22Rv1 (cell line): ENCODE data around the gene ENTREP3.

Experiments
- CTCF ChIP-seq: fragments of 450-650 bp; IDR thresholded peaks from 2 replicates; pipeline ENCODE4 v1.5.1; 2017; ENCODE audit warnings: mild to moderate bottlenecking
- ZFX ChIP-seq: fragments of 450-650 bp; IDR thresholded peaks from 2 replicates; pipeline ENCODE4 v1.6.1; 2017; ENCODE audit warnings: antibody characterized with exemption, borderline replicate concordance

GRCh38 chr1:155228096-155228427 is 27.2 kb downstream of the ENTREP3 start:
- TF ChIP-seq CTCF (no peak), ZFX (no peak)
